Measurements from ENCODE around the gene ZBTB22.
"Not testable (repeated sequence)": the region's sequence is repeated elsewhere in the genome, so short reads cannot be mapped to it uniquely, and the experiment has no call there.

Gene ZBTB22

DNA sequence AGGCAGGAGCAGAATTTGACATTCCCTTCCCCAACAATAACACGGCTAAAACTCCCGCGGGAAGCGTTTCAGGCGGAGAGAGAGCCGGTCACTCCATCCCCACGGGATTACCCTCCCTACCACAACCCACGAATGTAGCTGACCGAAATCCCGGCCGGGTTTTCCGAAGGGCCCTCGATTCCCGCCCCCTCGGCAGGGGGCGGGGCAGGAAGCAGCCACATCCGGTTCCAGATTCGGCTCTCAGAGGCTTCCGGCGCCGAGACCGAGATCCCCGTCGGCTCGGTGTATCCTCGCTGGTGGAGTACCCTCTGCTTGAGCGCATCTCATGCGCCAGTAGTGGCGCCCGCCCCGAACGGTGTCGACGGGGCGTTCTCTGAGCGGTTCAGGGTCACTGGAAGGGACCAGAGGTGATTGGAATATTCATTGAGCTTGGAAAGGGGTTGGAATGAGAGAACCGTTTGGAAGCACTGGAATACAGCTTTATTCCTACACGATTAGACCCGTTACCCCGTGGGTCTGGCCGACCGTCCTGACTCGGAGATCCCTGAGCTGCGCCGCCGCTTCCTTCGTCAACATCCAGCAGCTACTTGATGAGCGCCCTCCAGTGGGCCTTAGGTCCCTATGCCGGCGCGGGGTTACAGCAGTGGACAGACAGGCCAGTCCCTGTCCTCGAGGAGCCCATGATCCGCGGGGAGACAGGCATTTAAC lies 18.2 kb downstream of the ZBTB22 start:
- DNase-seq = no peak

DNA sequence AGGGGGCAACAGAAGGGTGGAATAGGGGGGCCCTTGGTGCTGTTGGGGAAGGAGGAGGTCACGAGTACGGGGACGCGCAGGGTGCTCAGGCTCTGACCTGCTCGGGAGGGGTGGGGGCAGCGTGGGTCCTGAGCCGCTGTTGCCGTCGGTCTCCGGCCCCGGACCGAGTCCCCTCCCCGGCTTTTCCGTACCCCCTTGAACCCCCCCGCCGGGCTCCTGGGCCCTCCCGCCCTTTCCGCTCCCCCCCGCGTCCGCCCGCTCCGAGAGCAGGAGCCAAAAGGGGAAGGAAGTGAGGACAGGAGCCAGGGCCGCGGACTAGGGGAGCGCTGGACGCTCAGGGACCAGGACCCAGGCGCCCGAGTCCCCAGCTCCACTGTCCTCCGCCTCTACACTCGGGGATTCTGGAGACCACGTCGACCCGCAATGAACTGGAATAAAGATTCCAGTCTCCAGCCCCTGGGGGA lies 18.7 kb downstream of the ZBTB22 start, which contains the start of gene RGL2:
Gene RGL2, minus strand, starts transcription at position 170 of the 464 bp plus-strand sequence. CDS start 332 bp downstream, outside the sequence.
- DNase-seq = no peak

DNA sequence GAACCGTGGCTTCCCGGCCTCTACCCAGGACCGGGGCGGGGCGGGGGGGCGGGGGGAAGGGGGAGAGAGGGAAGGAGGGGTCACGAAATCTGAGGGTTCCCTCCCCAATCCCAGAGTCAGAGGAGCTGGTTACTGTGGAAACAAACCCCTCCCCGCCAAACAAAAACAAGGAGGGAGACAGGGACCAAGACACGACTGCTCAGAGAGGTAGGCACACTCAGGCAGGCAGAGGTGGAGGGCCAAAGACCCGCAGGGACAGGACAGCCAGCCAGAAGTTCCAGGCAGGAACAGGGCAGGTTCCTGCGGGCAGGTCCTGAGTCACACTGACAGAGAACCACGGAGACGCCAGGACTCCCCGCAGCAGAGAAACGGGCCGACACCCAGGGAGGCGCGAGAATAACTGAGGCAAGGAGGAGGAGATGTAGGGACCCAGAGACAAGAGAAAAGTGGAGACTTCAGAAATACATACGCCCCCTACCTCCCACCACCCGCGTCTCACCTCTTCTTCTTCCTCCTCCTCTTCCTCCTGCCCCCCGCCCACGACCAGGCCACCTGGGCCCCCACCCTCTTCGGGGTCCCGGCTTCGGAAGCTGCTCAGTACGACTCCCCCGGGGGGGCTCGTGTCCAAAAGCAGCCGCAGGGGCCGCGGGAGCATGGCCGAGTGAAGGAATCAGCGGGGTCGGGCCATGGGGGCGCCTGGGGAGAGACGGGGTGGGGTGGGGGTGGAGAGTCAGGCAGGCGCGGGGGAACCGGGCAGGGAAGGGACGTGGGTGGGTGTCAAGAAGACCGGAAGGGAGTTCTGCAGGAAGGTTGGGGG lies 19.4 kb downstream of the ZBTB22 start:
- no peak for DNase-seq

DNA sequence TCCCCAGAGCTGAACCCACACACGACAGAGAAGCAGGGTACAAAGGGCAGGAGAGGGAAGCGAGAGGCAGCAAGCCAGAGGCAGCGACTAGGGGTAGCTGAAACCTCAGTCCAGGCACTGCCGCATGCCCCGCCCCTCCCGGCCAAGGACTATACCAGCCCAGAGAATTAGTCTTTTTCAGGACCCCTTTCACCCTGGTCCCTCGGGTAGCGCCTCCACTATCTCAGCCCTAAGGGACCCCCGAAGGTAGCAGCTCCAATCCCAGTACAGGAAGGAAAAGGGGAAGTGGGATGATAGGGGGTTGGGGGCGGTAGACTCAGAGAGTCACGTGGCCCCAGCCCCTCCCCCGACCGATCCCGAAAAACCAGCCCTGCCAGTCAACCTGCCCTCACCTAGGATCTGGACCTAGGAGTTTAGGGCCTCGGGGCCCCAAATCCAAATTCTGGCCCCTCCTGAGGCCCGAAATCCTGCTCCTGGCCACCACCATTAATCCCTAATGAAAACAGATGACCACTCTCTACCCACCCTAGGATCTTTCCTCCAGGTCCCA lies 20.1 kb downstream of the ZBTB22 start:
- DNase-seq = no peak

DNA sequence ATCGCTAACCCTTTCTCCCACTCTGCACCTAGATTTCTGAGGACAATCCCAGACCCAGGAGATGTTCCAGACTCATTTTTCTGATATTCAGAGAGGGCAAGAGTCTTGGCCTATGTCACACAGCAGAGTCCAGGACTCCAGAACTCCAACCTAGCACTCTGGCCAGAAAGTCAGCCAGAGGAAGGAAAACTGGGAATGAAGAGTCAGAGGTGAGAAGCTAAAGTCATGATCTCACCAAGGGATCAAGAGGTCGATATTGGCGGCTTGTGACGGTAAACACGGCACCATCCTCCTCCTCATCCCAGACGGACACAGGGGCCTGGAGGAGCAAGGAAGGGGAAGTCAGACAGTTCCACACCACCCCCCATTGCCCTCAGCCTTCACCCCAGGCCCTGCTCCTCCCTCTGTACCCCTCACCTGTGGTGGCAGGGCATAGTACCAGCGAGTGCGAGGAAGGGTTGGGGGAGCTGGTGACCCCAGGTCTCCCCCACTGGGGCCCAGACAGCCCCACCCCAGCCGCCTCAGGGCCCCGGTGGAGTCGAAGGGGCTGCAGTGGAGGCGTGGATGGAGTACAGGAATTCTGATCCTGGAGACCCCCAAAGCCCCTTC lies 20.6 kb downstream of the ZBTB22 start:
- DNase-seq = no peak

DNA sequence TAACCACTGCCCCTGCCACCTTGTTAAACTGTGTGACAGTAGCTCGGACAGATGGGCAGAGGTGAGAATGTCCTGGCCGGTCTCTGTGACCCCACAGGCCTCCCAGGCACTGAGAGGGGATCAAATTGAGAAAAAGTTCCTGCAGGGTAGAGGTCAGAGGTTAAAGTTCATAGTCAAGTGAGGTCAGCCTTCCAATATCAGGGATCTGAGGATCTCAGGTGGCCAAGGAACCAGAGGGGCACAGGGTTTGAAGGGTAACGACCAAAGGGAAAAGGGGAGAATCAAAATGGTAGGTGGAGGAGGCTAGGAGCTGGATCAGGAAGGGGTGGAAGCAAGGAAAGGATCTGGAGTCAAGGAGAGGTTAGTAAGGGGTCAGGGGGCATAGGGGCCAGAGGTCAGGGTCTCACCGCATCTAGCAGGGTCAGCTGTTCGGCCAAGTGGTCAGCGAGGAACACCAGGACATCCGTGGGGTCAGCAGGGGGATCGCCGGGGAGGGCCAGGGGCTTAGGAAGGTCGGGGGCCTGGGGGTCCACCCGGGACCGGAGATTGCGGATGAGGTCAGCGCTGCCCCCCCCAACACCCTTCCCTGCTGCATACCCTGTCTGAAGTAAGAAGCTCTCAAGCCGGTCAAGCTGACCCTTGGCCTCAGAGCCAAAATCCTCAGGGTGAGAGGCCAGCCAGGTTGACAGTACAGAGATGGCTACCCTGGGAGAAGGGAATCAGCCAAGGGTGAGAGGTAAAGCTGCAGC lies 21.7 kb downstream of the ZBTB22 start:
- no peak for DNase-seq

DNA sequence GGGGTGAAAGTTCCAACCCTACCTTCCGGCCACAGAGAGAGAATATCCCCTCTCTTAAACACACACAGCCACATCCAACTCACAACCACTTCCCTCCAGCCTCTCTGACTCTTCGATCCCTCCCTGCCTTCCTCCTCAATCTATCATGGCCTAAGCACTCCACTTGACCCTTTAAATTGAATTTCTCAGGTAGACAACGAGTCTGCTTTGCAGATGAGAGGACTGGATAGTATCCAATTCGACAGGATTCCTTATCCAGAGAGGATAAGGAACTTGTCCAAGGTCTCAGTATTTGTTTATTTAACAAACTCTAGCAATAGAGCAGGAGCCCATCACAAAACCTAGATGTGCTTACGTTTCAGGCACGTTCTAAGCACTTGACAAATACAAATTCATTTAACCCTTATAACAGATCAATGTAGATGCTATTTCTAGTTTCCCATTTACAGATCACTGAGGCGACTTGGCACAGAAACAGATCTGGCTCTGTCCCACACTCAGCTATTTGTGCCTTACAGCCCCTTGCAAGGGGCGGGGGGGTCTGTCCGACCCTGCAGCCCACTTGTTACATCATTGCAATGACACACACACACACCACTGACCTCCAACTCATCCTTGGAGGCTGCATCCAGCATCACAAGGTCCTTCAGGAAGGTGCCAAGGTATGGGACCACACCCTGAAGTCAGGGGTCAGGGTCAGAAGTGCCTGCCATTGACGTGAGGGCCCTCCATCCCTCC lies 23.3 kb downstream of the ZBTB22 start:
- DNase-seq = no peak

DNA sequence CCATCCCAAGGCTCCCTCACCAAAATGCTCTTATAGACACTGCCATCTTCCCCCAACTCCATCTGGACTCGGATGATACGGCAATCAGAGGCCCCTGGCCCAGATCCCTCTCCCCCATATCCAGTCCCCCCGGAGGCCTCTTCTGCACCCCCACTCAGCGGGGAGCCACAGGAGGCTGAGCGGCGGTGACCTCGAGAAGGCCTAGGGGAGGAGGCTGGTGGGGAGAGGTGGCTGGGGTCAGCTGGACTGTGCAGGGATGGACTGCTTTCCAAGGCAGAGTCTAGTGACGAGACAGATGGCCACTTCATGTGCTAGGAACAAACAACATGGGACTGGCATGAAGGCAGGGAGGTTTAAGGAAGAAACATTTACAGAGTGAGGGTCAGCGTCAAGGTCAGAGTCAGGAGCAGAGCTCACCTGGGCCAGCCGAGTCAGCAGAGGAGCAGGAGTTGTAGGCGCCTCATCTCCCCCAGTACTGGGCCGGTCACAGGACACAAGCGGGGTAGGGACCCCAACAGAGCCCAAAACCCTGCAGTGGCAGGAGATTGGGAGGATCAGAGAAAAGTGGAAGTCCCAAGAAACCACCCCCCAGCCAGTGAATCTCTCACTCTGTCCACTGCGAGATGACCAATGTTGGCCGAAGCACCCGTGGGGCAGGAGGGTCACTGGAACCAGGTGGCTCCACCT lies 24.4 kb downstream of the ZBTB22 start:
- DNase-seq = no peak

DNA sequence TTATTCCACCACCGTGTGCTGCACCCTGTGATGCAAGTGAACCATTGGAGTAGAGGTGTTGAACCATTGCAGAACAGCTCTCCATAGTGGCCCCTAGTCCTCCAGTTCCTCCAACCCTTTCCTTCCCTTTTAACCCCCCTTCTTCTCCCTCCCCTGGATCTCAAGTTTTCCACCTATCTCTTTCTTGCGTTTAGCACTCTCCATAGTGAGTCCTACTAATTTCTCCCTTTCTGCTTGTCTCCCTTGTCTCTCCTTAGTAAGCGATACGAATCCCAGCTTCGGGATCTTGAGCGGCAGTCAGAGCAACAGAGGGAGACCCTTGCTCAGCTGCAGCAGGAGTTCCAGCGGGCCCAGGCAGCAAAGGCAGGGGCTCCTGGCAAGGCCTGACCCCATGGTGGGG lies 27.1 kb downstream of the ZBTB22 start:
- no peak for DNase-seq

DNA sequence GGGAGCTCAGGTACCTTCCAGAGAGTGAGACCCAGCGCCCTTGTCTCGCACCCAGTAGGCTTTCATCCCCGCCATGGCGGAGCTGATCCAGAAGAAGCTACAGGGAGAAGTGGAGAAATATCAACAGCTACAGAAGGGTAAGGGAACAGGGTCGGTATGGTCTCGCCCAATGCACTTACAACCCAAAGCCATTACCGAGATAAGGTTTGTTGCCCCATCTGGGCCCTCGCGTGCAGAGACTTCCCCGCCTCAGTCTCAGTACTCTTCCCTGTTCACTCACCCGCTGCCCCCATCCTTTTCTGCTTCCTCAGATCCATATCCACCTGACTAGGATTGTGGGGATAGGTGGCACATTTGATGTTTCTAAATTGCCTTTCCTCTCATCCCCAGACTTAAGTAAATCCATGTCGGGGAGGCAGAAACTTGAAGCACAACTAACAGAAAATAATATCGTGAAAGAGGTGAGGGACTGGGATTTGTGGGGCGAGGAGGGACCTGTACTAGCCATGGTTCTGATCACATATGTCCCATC lies 27.7 kb downstream of the ZBTB22 start:
- DNase-seq = no peak

DNA sequence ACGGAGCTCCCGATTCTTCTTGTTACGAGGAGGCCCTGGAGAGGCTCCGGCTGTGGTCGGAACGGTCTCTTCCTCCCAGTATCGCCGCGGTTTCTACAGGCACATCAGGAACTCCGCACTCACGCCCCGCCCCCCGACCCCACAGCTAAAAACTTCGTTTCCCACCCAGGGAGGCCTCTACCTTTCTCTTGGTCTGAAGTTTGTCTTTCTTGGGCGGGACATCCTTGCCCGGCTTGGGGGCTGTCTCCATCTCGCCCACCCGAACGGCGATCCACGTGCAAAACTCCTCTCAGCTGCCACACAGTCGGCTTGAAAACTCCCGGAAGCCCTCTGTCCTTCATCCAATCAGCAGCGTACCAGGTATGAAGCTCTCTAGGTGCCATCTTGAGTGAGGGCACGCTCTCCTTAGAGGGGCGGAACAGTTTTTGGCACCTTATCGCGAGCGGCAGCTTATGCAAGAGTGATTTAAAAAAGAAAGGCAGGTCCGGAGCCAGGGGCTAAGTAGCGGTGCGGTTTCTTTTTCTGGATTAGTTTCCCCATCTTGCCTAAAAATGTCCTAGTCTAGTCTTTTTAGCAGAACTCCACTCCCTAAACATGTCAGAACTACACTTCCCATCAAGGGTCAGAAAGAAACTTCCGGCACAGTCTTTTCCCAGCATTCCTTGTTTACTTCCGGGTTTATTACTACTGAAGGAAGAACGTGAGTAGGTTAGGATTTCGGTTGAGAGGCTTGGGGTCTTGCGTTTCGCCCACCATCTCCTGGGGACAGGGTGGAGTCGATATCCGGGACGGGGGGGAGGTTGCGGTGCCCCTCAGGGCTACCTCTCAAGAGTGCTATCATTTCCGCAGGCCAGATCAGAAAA lies 28.4 kb downstream of the ZBTB22 start, which contains the start of the genes PFDN6 and WDR46:
Gene PFDN6, plus strand, starts transcription at position 681 of the 863 bp plus-strand sequence. CDS start 256 bp downstream, outside the sequence.
Gene WDR46, minus strand, starts transcription at position 319 of the 863 bp plus-strand sequence. Its CDS starts 69 bp downstream, at position 250.
- DNase-seq = no peak

DNA sequence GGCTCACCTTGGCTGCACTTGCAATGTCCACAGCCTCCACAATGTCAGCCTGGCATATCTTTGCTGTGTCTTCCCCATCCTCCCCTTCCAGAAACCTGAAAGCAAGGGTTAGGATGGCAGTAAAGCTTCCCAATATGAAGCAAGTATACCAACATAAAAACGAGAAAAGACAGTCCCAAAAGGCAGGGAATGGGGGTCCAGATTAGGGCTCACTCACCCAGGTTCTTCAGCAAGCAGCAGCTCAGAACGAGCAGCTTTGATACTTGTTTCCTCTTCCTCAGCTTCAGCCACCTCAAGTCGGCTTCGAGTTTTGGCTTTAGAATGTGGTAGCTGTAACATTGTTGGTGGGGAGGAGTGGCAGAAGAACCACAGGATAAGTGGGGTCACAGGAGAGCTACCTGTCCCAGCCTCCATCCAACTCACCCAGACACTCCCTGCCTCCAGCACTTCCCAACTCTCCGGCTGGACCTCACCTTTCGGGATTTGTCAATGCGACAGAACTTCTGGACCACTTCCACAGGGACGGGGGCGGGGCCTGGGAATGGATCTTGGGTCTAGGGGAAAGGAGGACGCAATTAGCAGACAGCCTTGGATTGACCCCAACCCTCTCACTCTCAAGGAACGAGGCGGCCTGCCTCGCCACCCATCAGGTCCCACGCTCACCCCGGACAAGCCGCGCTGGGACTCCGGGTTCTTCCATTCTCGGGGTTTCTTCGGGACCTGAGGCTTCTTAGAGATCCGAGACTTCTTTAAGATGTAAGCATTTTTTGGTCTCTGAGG lies 29.2 kb downstream of the ZBTB22 start:
- no peak for DNase-seq

DNA sequence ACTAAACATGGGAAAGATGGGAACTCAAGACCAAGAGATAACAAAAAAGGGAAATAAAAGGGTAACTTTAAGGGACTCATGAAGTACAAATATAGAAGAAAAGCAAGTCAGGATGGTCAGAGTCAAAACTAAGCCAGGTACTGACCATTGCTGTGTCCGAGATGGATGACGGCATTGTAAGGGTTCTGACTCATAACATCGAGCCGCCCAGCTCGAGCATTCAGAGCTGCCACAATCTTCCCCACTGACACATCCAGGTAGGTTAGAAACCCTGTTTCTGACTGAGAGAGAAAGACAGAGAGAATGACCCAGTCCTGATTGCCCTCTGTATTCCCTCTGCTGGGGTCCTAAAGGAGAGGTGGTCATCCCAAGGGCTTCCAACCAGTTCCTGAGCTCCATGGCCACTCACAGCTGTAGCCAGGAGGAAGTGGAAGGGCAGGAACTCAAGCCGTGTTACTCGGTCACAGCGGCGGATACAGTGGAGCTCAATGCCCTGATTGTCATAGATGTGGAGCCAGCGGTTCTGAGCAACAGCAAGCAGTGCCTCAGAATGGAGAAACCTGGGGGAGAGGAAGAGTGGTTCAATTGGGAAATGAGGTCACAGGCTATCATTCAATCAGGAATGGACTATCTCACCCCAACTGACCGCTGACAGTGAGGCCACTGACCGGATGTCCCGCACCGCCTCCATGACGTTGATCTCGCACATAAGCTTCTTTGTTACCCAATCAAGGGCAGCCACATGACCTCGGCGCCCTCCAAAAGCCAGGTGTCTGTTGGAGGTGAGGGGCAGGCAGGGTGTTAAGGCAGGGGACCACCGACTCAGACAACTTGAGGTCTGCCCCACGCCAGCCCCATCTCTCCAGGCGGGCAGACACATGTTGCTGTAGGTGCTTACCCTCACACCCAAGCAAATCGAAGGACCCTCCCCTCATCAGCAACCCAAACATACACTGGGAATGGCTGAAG lies 30.3 kb downstream of the ZBTB22 start:
- DNase-seq = no peak

DNA sequence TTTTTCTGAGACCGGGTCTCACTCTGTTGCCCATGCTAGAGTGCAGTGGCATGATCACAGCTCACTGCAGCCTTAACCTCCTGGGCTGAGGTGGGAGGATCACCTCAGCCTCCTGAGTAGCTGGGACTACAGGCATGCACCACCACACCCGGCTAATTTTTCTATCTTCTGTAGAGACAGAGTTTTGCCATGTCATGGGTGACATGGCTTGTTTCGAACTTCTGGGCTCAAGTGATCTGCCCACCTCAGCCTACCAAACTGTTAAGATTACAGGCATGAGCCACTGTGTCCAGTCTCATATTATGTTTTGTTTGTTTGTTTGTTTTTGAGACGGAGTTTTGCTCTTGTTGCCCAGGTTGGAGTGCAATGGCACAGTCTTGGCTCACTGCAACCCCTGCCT lies 32.3 kb downstream of the ZBTB22 start:
- DNase-seq = not testable (repeated sequence)

DNA sequence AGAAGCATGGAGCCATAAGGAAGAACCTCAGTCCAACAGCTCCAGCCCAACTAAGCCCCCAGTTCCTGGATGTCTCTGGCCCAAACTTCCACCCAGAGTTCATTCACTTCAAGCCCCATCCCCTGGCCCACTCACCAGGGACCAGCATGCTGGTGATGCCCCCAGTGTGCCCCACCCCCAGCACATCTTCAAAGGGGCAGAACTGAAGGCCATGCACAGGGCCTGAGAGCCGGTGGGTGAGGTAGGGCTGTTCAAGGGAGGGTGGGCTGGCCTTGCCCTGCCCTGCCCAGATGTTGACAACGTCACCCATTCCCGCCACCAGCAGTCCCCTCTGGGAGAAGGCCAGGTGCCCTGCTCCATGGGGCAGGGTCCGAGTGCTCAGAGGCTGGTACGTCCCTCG lies 37.0 kb downstream of the ZBTB22 start:
- no peak for DNase-seq

DNA sequence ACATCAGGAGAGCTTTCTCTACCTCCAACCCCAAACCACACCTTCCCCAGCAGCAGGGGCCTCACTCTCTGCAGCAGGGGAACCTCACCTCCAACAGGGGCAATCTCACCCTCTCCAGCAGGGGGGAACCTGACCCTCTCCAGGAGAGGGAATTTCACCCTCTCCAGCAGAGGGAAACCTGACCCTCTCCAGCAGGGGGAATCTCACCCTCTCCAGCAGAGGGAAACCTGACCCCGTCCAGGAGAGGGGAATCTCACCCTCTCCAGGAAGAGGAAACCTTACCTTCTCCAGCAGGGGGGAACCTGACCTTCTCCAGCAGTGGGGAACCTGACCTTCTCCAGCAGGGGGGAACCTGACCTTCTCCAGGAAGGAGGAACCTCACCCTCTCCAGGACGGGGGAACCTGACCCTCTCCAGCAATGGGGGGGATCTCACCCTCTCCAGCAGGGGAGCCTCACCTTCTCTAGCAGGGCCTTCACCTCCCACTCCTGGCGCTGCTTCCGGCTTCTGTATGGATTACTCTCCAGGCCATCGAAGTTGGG lies 37.5 kb downstream of the ZBTB22 start:
- DNase-seq = no peak

DNA sequence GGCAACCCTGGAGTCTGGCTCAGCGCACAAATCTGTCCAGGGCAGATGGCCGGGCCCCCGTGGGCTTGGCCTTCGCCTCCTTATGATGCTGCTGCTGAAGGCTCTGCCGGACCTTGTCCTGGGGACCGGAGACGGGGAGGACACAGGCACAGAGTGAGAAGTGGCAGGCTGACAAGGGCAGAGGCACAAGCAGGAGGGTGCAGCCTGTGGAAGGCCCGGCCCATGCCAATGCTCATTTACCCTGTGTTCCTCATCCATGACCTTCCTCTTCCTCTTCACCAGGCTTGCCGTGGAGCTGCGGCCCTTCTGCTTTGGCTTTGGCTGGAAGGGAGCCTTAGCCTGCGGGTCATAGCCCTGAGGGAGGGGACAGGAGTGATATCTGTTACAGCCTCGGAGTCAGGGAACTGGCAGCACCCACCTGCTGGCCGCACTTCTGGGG lies 38.3 kb downstream of the ZBTB22 start:
- DNase-seq = no peak

All from cortex of kidney (tissue), 1 donor.